Fibroblast of lung (primary cell): Measurements from ENCODE around the gene CCDC88C. TPM values are rescaled to one million over a fixed set of nuclear protein-coding genes. Genes with fewer than 3 reads are reported as not detected.

Source experiments
- DNase-seq, 2 donors: peaks; one replicate each; pipeline versions ENCODE4 v3.0.0 to v3.0.0-alpha.2; 2010; ENCODE audit warnings: low read depth in 2 of 2
- H2AFZ ChIP-seq: 2 replicates; pipeline ENCODE4 v1.5.1; 2012; ENCODE audit warnings: low read length, control low read depth, inconsistent platforms
- H3K27ac ChIP-seq: 2 replicates; pipeline ENCODE4 v1.5.1; 2011; ENCODE audit warnings: low read length, control low read depth; ENCODE audit not compliant: insufficient read depth
- H3K27me3 ChIP-seq: 2 replicates; pipeline ENCODE4 v1.5.1; 2011; ENCODE audit warnings: mild to moderate bottlenecking, low read length; ENCODE audit not compliant: control insufficient read depth, insufficient read depth
- H3K36me3 ChIP-seq: 2 replicates; pipeline ENCODE4 v1.5.1; 2011; ENCODE audit warnings: low read length; ENCODE audit not compliant: control insufficient read depth, insufficient read depth
- H3K4me1 ChIP-seq: 2 replicates; pipeline ENCODE4 v1.5.1; 2011; ENCODE audit warnings: low read length; ENCODE audit not compliant: control insufficient read depth, insufficient read depth; ENCODE audit errors: extremely low read depth
- H3K4me2 ChIP-seq: 2 replicates; pipeline ENCODE4 v1.5.1; 2011; ENCODE audit warnings: low read length, control low read depth; ENCODE audit not compliant: insufficient read depth; ENCODE audit errors: extremely low read depth
- H3K4me3 ChIP-seq, 4 experiments: fragments of 200-600 bp in 1 of 4; sonication (generic) in 1 of 4; replicated peaks in 1 of 4; 2 replicates each; pipeline ENCODE4 v1.5.1; 2011 to 2016; ENCODE audit warnings: low read length in 4 of 4, low read depth in 3 of 4, mild to moderate bottlenecking in 3 of 4, control low read depth in 2 of 4, inconsistent platforms in 1 of 4, mixed read lengths in 1 of 4; ENCODE audit not compliant: insufficient read depth in 1 of 4; ENCODE audit errors: control extremely low read depth in 1 of 4
- H3K79me2 ChIP-seq: 2 replicates; pipeline ENCODE4 v1.5.1; 2012; ENCODE audit warnings: mild to moderate bottlenecking, low read length, inconsistent platforms; ENCODE audit not compliant: control insufficient read depth, insufficient read depth
- H3K9ac ChIP-seq: 2 replicates; pipeline ENCODE4 v1.5.1; 2011; ENCODE audit warnings: mild to moderate bottlenecking, low read length, control low read depth; ENCODE audit not compliant: insufficient read depth
- H3K9me3 ChIP-seq: 2 replicates; pipeline ENCODE4 v1.5.1; 2012; ENCODE audit warnings: low read depth, low read length; ENCODE audit not compliant: control insufficient read depth, insufficient read depth
- H4K20me1 ChIP-seq: 2 replicates; pipeline ENCODE4 v1.5.1; 2011; ENCODE audit warnings: low read length; ENCODE audit not compliant: control insufficient read depth, insufficient read depth; ENCODE audit errors: extremely low read depth
- EZH2 ChIP-seq: IDR thresholded peaks from 2 replicates; pipeline ENCODE4 v1.5.1; 2012; ENCODE audit warnings: low read length, control low read depth, mild to moderate bottlenecking; ENCODE audit errors: missing control alignments
- polyA plus RNA-seq, 2 donors: library from polyadenylated mRNA; depleted of rRNA in 1 of 2; stranded (reverse) in 1 of 2; unstranded in 1 of 2; fragments of >200 nt; gene quantifications; 2 replicates each; pipeline ENCODE4 v1.2.1, GENCODE V29; 2011 to 2012; ENCODE audit warnings: missing spikeins in 1 of 2
- total RNA-seq: library from RNA; depleted of rRNA; stranded (reverse); fragments of >200 nt; gene quantifications from 2 replicates; pipeline ENCODE4 v1.2.1, GENCODE V29; 2014
- TF ChIP-seq, protein P1 (sequence below), 2 donors: IDR thresholded peaks in 1 of 2; conservative IDR thresholded peaks in 1 of 2; 1 replicate in 1 of 2; 2 replicates in 1 of 2; pipeline ENCODE4 v1.5.1; 2011 to 2012; ENCODE audit warnings: low read length in 2 of 2, control low read depth in 1 of 2, inconsistent platforms in 1 of 2, low read depth in 1 of 2, mild to moderate bottlenecking in 1 of 2

The CCDC88C gene
- total and polyA plus RNA-seq, 2 donors (not counting 1 experiment from before 2014, with no cell fraction given) = 0.02 to 0.17 TPM

DNA sequence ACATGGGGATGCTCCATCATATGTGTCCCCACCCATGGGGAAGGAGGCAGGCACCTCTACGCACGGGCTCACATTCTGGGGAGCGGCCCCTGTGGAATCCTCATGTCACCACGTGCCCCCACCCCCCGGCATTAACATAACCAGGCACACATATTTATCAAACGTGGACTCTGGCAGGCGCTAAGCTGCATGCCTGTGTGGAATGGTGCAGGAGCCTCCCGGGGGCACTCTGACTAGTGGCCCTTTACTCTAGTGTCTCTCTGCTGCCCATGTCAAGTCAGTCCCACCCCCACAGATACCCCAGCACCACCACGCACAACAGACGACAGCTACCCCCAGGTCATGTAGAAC lies 66.1 kb downstream of the CCDC88C start:
- DNase-seq = no peak
- Histone ChIP-seq H3K9ac (no peak overlapping the region), H3K27ac (no peak overlapping the region), H3K4me3 (no peak overlapping the region), H3K9me3 (no peaks in the 10 kb centered on the region), H3K4me1 (no peaks in the 10 kb centered on the region), H4K20me1 (no peaks in the 10 kb centered on the region), H3K36me3 (no peaks in the 10 kb centered on the region), H2AFZ (no peak overlapping the region), H3K27me3 (no peaks in the 10 kb centered on the region), H3K4me2 (no peak overlapping the region), H3K79me2 (no peaks in the 10 kb centered on the region)
- TF ChIP-seq, protein P1, sequence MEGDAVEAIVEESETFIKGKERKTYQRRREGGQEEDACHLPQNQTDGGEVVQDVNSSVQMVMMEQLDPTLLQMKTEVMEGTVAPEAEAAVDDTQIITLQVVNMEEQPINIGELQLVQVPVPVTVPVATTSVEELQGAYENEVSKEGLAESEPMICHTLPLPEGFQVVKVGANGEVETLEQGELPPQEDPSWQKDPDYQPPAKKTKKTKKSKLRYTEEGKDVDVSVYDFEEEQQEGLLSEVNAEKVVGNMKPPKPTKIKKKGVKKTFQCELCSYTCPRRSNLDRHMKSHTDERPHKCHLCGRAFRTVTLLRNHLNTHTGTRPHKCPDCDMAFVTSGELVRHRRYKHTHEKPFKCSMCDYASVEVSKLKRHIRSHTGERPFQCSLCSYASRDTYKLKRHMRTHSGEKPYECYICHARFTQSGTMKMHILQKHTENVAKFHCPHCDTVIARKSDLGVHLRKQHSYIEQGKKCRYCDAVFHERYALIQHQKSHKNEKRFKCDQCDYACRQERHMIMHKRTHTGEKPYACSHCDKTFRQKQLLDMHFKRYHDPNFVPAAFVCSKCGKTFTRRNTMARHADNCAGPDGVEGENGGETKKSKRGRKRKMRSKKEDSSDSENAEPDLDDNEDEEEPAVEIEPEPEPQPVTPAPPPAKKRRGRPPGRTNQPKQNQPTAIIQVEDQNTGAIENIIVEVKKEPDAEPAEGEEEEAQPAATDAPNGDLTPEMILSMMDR (conservative IDR thresholded peaks at IDR 0.05 in 1 of 2, IDR thresholded peaks at IDR 0.05 in 1 of 2; ENCODE audit: low read depth in 1 of 2, low read length in 2 of 2) = no peak
- no peak for TF ChIP-seq EZH2

DNA sequence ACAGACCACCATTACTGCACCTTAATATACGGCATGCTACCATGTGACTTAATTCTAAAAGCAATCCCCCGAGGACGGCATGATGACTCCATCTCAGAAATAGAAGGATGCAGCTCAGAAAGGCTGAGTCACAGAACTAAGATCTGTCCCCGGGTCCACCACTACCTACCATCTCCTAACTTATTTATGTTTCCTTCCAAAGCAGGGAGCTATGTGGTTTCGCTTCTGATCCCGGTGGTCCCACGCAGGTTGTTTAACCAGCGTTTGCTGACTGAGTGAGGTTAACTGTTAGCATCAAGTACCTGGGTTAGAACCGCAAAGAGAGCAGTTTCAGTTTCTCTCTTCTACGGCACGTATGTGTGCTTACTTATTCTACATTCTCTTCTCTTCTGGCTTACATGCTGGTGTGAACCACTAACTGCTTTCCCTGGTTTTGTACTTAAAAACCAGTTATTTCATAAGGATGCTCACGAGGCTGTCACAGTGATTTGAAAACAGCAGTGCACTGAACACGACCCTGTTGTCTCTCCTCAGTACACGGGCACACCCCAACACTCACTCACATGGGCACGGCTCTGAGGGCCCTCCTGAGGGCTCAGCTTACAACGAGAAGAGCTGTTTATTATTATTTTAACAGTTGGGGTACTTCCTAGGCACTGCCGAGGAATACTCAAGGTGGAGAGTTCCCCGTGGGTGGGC lies 66.7 kb downstream of the CCDC88C start:
- H3K9me3 ChIP-seq = no peaks in the 10 kb centered on the region
- no peak for DNase-seq
- no peak overlapping the region for H2AFZ ChIP-seq
- no peak overlapping the region for H3K27ac ChIP-seq
- no peak overlapping the region for H3K4me2 ChIP-seq
- no peaks in the 10 kb centered on the region for H3K36me3 ChIP-seq
- H3K79me2 ChIP-seq = no peaks in the 10 kb centered on the region
- H4K20me1 ChIP-seq = no peaks in the 10 kb centered on the region
- H3K4me3 ChIP-seq = no peak overlapping the region
- H3K27me3 ChIP-seq = no peaks in the 10 kb centered on the region
- no peaks in the 10 kb centered on the region for H3K4me1 ChIP-seq
- no peak for TF ChIP-seq EZH2
- TF ChIP-seq, protein P1 (conservative IDR thresholded peaks at IDR 0.05 in 1 of 2, IDR thresholded peaks at IDR 0.05 in 1 of 2; ENCODE audit: low read depth in 1 of 2, low read length in 2 of 2) = no peak
- H3K9ac ChIP-seq = no peak overlapping the region

DNA sequence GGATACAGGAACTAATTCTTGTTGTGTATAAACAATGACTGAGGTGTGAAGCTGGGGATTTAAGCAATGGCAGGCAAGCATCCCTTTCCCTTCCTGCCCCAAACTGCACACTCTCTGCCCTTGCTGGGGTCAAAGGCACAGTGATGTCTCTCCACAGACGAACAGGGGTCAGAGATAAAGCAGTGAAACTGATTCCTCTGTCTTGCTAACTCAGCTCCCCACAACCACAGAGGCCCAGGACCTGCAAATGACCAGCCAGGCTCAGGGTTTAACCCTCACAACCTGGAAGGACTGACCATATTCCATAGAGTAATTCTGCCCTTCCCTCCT lies 67.2 kb downstream of the CCDC88C start:
- Histone ChIP-seq H3K9ac (no peak overlapping the region), H3K79me2 (no peaks in the 10 kb centered on the region), H4K20me1 (no peaks in the 10 kb centered on the region), H3K27ac (no peak overlapping the region), H3K9me3 (no peaks in the 10 kb centered on the region), H3K4me1 (no peaks in the 10 kb centered on the region), H3K27me3 (no peaks in the 10 kb centered on the region), H3K36me3 (no peaks in the 10 kb centered on the region), H3K4me2 (no peak overlapping the region), H2AFZ (no peak overlapping the region), H3K4me3 (no peak overlapping the region)
- TF ChIP-seq EZH2 = no peak
- TF ChIP-seq, protein P1 (conservative IDR thresholded peaks at IDR 0.05 in 1 of 2, IDR thresholded peaks at IDR 0.05 in 1 of 2; ENCODE audit: low read depth in 1 of 2, low read length in 2 of 2) = no peak
- DNase-seq = no peak
